GM18873 (cell line): ENCODE measurements around the gene TCF12.

Source experiments
- ATAC-seq: cut with Tn5 transposase; IDR thresholded peaks from one replicate; pipeline ENCODE4 v1.9.1; 2021; ENCODE audit warnings: mild to moderate bottlenecking, moderate library complexity, moderate number of reproducible peaks; ENCODE audit not compliant: unreplicated experiment, low FRiP score

TCF12 gene

DNA sequence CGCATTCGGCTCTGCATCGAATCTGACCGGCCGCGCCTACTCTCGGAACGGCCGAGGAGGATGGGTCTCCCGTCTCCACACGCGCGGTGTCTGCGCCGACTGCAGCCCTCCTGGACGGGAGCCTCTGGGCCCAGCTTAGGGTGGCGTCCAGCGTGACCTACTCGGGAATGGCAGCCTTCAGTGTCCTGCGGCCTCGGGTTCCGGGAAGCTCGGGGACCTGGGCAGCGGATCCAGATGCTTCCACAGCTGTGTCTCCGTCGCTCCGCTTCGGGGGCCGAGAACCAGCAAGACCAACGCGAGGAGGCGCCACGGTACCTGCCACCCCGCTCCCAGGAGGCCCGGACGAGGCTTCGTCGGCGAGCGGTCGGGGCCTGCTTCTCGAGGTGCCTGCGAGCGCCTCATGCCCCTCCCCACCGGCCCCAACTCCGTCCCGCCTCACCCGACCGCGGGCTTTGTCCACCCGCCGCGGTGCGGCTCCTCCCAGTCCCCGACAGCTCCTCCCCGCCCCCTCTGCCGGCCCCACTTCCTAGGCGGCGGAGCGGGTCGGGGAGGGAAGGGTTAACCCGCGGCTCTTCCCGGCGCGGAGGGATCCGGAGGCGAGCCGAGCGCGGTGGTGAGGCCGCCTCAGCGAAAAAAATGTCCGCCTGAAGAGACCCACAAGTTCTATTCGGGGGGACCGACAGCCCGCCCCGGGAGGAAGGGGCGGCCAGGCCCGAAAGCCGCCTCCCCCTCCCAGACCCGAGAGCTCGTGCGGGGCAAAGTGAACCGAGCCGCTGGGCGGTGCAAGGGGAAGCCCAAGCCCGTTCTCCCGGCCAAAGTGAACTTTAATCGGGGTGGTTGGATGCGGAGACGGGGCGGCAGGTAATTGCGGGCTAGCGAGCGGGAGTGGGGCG, at the start of gene TCF12:
TSS of gene TCF12 (plus strand) at position 599 of the 893 bp plus-strand sequence. CDS start 1,270 bp downstream, outside the sequence.
- ATAC-seq, result peak; percentile 52

DNA sequence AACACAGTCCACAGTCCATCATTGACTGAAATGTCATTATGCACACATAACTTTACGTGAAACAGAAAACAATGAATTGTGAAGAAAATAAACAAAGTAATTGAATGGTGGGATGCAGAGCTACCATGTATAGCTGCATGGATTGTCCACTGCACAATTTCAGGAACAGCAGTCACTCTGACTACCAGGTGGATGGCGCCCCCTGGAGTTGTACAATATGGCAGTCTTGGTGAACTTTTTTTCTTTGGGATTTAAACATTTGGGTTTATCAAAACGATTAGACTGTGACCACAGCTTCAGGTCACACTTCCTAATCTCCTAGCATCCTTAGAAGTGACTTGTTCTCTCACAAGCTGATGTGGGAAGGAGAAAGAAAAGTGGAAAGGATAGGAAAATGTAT, 48.9 kb upstream of the TCF12 start:
- no peak for ATAC-seq

DNA sequence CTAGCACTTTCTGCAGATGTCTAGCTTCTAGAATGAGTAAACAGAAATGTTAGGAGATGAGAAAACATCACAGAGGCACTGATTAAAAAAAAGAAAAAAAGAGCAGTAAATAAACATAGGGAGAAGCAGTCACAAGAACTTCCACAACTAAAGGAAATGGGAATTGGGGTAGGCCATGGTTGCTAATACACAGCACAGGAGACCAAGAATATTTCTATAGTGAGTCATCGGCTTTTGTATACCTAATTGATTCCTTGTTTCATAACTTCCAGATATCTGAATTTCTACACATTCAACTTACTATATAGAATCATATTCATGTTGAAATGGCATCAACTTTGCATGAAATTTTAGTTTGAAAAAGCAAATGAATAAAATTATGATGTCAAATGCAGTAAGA, 47.3 kb upstream of the TCF12 start:
- ATAC-seq, result no peak

DNA sequence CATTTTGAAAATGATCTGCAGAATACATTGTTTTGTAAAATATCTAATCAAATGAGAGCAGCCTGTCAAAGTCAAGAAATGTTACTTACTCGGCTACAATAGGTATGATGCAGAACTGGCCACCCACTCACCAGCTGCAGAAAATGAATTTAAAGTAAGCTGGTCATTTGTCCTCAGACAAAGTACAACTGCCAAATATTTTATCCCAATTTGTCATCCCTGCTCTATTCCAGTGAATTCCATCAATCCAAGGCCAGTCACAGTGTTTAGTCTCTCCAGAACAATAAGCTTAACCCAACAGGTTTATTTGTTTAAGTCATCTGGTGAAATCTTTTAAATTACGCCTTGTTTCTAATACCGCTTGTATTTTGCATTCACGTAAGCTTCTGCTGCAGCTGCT, 46.6 kb upstream of the TCF12 start:
- no peak for ATAC-seq

DNA sequence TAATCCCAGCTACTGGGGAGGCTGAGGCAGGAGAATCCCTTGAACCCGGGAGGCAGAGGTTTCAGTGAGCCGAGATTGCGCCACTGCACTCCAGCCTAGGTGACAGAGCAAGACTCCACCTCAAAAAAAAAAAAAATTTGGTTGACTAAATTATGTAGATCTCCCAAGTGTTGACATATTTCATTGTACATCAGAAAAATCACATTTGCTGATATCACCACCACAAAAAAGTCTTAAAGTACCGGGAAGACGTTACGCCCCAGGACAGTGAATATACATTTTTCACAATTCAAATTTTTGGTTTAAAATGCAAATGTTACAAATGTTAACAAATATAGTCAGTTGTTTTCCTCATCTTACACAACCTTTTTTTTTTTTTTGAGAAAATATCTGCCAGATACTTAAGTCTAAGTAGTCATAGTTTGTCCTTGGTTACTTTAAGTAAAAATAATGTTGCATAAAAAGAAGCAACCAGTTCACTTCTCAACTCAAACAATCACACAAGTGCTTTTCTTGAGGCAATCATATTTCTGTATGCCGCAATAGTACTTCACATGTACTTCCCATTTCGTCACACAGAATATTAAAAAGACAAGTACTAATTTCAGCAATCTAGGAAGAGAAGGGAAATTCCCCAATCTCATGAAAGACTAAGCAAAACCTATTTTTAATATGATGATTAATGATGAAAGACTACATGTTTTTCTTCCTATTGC, 41.0 kb upstream of the TCF12 start:
- ATAC-seq, result no peak

DNA sequence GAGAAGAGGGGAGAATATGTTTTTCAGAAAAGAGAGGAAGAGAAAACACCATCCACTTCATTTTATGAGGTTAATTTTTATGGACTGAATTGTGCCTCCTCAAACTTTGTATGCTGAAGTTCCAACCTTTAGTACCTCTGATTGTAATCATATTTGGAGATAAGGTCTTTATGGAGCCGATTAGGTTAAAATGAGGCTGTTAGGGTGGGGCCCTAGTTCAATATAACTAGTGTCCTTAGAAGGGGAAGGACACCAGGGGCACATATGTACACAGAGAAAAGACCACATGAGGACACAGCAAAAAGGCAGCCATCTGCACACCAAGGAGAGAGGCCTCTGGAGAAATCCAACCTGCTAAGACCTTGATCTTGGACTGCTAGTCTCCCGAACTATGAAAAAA, 38.9 kb upstream of the TCF12 start:
- ATAC-seq, result no peak

DNA sequence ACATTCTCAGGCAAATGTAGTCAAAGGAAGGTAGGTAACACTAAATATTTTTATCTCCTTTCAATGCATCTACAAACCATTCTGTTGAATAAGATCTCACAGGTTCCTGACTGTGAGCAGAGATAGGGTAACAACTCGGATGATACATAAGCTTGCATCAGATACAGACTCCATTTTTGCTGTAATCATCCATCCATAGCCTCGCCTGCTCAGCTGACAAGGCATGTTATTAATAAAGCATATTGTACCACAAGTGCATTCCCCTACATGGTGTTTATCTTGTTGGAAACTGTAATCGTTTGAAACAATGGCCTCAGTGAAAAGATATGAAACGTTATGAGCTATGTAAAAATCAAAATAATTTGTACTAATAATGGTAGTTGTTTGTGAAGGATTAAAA, 35.4 kb upstream of the TCF12 start:
- no peak for ATAC-seq

DNA sequence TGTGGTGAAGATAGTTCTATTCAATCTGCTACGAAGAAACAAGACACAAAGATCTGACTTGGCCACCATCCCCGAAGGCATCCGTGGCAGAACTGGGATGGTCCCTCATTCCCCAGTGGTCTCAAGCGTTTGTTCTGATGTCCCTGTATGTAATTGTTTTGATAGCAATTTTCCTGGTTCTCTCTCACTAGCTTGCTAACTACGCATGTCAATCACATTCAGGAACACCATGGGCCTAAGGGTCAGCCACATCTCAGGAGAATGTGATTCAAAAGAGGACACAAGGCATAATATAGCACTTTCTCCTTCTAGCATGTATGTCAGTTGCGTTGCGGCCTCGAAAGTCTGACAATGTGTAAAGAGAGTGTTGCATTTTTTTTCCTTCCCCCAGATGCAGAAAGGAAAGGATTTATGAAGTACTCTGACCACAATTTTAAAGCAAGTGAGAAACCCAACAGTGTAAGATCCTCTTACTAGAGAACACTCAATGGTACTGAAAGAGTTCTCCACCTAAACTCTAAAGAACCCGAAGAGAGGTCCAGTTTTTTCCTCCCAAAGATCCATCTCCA, 32.0 kb upstream of the TCF12 start:
- ATAC-seq, result no peak

DNA sequence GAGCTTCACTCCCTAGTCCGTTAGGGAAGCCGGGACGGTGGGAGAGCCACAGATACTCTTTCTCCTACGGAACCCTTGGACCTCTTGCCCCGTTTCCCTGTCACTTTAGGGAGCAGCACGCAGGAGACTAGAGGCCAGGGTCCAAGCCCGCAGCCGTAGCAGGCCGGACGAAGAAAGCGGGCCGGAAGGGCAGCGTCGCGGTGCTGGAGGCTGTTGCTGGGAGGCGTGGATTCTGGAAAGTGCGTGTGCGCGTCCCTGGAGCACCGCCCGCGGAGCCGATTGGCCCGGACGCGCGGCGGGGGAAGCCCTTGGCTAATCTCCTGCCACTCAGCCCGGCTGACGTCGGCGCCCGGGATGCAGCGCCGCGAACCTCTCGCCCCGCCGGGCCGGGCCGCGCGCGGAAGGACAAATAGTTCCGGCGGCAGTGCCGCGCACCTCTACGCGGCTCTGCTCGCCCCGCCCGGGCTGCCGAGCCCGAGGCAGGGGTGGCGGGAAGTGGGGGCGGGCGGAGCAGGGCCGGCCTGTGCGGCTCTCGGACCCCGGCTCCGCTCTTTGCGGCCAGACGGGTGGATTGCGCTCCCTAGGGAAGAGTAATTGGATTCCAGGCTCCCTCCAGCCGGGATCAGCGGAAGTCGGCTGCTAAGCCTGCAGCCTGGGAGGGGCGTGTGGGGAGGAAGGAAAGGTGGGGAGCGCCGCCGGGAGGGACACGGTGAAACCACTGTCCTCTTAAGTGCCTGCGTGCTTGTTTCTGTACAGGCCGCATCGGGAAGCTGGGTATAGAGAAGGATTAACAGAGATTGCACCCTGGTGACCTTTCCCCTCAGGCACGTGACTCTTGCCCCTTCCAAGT, 31.3 kb upstream of the TCF12 start:
- peak; percentile 84 for ATAC-seq

DNA sequence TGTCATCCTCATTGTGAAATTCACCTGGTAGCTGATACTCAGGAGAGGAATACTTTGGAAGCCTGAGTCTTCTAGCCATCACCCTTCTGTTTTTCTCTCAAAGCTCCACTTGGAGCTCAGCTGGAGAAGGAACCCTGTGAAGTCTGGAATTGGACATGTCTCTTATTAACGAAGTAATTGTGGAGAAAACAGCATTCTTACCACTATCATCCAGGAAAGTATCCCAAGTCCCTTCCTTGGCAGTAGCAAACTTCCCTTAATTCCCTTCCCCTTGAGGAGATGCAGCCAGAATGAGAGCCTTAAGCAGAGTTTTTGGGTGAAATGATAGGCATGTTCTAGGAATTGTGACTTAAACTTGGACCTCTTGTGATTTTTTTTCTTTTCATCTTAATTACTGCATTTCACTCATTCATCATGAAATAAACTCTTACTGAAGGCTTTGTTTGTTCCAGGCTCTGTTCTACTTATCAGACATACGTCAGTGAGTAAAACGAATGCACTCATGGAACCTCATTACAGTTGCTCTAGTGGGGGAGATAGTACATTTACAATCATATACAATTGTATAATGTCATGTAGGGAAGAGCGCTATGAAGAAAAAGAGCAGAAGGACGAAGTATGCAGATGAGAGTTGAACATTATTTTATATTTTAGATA, 30.5 kb upstream of the TCF12 start:
- ATAC-seq, result no peak

DNA sequence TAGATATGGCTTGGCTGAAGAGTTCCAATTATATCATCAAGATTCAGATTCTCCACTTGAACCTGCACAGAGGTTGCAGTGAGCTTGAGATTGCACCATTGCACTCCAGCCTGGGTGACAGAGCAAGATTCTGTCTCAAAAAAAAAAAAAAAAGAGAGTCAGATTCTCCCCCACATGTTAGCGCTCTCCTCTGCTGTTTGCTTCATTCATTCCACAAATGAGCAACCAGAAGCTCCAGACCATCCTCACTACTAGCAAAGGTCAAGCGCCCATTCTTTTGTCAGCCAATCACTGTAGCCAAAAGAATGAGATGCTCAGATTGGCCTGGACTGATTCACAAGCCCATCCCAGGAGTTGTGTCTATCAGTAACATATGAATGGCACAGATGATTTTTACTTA, 28.4 kb upstream of the TCF12 start:
- no peak for ATAC-seq

DNA sequence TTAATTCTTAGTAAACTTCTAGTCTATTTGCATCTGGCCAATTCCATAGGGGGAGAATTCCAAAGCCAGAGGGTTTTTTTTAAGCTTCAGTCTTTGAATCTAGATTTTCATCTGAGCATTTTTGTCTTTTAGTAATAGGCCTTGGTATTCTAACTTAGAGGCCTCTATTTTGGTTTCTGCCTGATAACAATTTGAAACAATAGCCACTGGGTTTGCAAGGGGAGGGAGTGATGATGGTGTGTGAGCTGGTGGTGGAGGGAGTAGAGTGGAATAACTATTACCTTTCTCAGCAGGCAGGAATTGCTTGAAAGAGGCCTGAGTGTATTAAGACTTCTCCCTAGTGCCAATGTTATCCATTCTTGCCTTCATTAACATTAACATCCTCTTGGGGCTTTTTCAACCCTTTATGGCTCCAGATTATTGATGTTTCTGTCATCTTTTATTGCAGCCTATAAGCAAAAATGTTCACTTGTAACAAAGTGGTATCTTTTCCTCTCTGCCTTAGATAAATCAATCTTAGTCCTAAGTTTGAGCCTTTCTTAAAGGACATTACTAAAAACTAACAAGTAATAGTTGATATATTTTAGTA, 26.5 kb upstream of the TCF12 start:
- ATAC-seq, result no peak

DNA sequence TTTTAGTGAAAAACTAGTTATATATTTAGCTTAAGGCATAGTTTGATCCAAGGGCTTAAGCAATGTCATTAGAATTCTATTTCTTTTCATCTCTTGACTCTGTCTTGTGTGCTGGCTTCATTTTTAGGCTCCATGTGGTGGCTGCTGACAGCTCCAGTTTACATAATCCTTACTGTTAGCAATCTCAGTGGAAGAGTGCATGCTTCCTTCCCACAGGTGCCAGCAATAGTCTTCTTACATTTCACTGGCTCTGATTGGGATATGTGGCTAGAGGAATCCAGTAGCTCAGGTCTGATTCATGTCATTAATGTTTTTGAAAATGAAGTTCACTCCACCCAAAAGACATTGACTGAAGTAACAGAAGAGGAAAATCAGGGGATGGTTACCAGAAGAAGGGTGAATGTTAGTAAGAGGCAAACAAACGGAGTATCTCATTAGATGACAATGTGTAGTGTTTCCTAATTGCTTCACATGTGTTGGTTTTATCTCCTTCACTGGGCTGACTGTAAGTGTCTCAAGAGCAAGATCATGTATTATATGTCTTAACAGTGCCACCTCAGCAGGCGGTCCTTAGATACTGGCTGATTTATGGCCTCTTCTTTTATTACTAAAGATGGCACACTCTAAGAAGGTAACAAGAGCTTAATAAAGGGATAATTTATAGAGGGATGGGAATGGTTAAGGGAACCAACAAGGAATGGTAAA, 25.6 kb upstream of the TCF12 start:
- ATAC-seq, result no peak

DNA sequence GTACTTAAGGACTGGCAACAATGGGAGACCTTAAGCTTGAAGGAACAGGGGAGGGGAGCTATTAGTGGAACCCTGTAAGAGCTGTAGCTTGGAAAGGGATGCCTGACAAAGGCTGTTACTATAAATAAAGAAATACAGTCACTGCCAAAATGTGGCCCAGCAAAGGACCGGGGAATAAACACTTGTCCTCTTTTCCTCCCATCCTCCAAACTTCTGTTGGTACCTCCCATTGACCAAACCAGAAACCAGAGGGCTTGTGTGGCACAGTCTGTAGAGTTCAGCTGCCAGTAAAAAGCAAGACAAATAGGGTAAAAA, 25.1 kb upstream of the TCF12 start:
- no peak for ATAC-seq

DNA sequence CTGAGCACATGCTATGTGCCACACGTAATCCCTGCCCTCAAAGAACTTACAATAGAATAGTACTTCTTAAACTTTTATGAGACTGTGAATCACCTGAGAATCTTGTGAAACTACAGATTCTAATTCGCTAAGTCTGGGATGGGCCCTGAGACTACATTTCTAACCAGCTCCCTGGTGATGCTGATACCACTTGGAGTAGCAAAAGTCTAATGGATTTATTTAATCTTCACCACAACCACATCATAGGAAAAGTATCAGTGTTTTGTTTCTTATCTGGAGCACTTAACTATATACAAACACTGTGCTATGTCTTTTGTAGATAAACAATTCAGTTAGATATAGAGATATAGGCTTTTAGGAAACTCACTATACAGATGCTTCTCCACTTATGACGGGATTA, 23.8 kb upstream of the TCF12 start:
- ATAC-seq, result no peak

DNA sequence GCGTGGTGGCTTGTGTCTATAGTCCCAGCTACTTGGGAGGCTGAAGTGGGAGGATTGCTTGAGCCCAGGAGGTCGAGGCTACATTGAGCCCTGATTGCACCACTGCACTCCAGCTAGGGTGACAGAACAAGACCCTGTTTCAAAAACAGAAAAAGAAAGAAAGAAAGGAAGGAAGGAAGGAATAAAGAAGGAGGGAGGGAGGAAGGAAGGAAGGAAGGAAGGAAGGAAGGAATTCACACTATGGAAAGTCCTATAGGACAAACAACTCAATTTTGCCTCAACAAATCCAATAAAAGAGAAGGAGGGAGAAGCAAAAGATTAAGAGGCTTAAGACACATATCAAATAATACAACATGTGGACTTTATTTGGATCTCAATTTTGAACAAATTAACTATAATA, 16.5 kb upstream of the TCF12 start:
- no peak for ATAC-seq

DNA sequence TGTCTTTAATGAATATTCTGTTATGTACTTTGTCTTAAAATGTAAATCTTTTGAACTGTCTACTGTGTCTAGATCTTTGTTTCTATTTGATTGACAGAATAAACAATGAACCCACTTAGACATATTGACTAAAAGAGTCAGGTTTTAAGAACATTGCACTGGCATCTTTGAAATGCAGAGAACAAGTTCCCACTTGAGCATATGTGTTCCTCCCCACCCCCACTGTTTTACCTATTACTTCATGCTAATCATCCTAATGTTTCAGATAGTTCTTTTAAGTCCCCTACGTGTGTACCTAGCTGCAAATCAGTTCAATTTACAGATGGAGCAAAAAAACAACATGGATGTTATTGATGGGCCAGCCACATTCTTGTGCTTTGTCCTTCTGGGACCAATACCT, 11.7 kb upstream of the TCF12 start:
- no peak for ATAC-seq

DNA sequence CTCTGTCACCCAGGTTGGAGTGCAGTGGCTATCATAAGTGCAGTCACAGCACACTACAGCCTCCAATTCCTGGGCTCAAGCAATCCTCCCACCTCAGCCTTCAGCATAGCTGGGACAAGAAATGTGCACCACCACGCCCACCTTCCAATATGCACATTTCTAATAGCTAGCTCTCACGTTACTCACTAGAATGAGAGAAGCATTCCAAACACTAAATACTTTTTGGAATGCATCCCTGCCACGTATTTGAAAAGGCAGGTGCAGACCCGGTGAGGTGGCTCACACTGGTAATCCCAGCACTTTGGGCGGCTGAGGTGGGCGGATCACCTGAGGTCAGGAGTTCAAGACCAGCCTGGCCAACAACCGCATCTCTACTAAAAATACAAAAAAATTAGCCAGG, 7.6 kb upstream of the TCF12 start:
- ATAC-seq, result no peak

DNA sequence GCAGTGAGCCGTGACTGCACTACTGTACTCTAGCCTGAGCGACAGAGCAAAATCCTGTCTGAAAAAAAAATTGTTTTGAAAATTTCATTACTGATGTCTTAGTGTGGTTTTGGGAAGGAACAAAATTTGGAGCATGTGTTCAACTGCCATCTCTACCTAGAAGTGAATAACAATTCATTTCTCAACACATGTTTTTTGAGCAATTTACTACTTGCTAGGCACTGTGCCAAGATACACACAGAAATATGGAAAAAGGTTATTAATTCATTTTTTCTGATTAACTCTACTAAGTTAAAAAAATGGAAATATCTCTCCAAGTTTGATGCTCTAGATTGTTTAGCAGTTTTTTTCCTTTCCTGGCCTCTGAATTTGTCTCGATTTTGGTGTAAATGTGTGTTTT, 5.2 kb upstream of the TCF12 start:
- no peak for ATAC-seq
